Activated CD8-positive, alpha-beta memory T cell treated with anti-CD3 and anti-CD28 coated beads for 36 hours (primary cell): ENCODE data around the gene OR51T1. TPM values are rescaled to one million over a fixed set of nuclear protein-coding genes. Genes with fewer than 3 reads are reported as not detected.
"Not testable (repeated sequence)": the region's sequence is repeated elsewhere in the genome, so short reads cannot be mapped to it uniquely, and the experiment has no call there.

ENCODE experiments used
- CTCF ChIA-PET: fragments of 350-600 bp; sonication (Branson Sonifier 250); formaldehyde crosslinking; loops from one replicate; lab custom pipeline; 2021; ENCODE audit warnings: antibody characterized with exemption; lab: Charles Lee
- POLR2A ChIA-PET: fragments of 350-600 bp; sonication (Branson Sonifier 250); formaldehyde crosslinking; loops from one replicate; lab custom pipeline; 2021; ENCODE audit warnings: antibody characterized with exemption; lab: Charles Lee
- total RNA-seq, 2 experiments: library from RNA; stranded (reverse); gene quantifications; one replicate each; pipeline ENCODE4 v1.2.3, GENCODE V29; 2021

The OR51T1 gene
- not detected for total RNA-seq

GRCh38 chr11:4881860-4882500 is at the start of gene OR51T1:
TSS of gene OR51T1 (plus strand) at chr11:4881900. CDS start at chr11:4881900, 0 bp downstream.
- ChIA-PET POLR2A (no interaction called here), CTCF (no interaction called here)

- CTCF ChIA-PET = no interaction called here
- POLR2A ChIA-PET = no interaction called here
Observed at GRCh38 chr11:4839851-4840549, 41.7 kb upstream of the OR51T1 start.

- POLR2A ChIA-PET = no interaction called here
Observed at GRCh38 chr11:4848908-4849532, 32.7 kb upstream of the OR51T1 start, which contains the start of gene OR51S1. TSS of gene OR51S1 (minus strand) at chr11:4849208. CDS start at chr11:4849208, 0 bp downstream.

GRCh38 chr11:4851033-4851432 is 30.7 kb upstream of the OR51T1 start:
- CTCF ChIA-PET = no interaction called here
- POLR2A ChIA-PET = no interaction called here

More at GRCh38 chr11:4848908-4849532, 32.7 kb upstream of the OR51T1 start, which contains the start of gene OR51S1:
- CTCF ChIA-PET = no interaction called here

GRCh38 chr11:4854286-4854685 is 27.4 kb upstream of the OR51T1 start:
- POLR2A ChIA-PET, CTCF ChIA-PET: not testable (repeated sequence)

GRCh38 chr11:4862447-4863236 is 19.1 kb upstream of the OR51T1 start:
- ChIA-PET POLR2A (no interaction called here), CTCF (no interaction called here)

- ChIA-PET POLR2A (no interaction called here), CTCF (no interaction called here)
Observed at GRCh38 chr11:4863876-4864275, 17.8 kb upstream of the OR51T1 start.

GRCh38 chr11:4865855-4866254 is 15.8 kb upstream of the OR51T1 start:
- POLR2A ChIA-PET = no interaction called here
- CTCF ChIA-PET = no interaction called here

- ChIA-PET CTCF (no interaction called here), POLR2A (no interaction called here)
Observed at GRCh38 chr11:4881188-4881587, 512 bp upstream of the OR51T1 start.

GRCh38 chr11:4882543-4882942 is 843 bp downstream of the OR51T1 start:
- POLR2A ChIA-PET = no interaction called here
- CTCF ChIA-PET = no interaction called here

- ChIA-PET CTCF (no interaction called here), POLR2A (no interaction called here)
Observed at GRCh38 chr11:4884361-4884760, 2.7 kb downstream of the OR51T1 start.

GRCh38 chr11:4886186-4886585 is 4.5 kb downstream of the OR51T1 start:
- POLR2A ChIA-PET = no interaction called here
- CTCF ChIA-PET = no interaction called here

- ChIA-PET CTCF (no interaction called here), POLR2A (no interaction called here)
Observed at GRCh38 chr11:4887591-4887990, 5.9 kb downstream of the OR51T1 start.

- POLR2A ChIA-PET = no interaction called here
- CTCF ChIA-PET = no interaction called here
Observed at GRCh38 chr11:4890279-4890678, 8.6 kb downstream of the OR51T1 start.

- POLR2A ChIA-PET = no interaction called here
Observed at GRCh38 chr11:4891996-4892640, 10.4 kb downstream of the OR51T1 start.

GRCh38 chr11:4903484-4903883 is 21.8 kb downstream of the OR51T1 start, which contains the start of gene OR51A7:
TSS of gene OR51A7 (plus strand) at chr11:4903783. CDS start at chr11:4907370, 3,587 bp downstream.
- ChIA-PET CTCF (no interaction called here), POLR2A (no interaction called here)

More at GRCh38 chr11:4891996-4892640, 10.4 kb downstream of the OR51T1 start:
- CTCF ChIA-PET = no interaction called here

GRCh38 chr11:4916581-4916980 is 34.9 kb downstream of the OR51T1 start:
- CTCF ChIA-PET = no interaction called here
- POLR2A ChIA-PET = no interaction called here

- POLR2A ChIA-PET = interaction anchor here (0.6 kb wide), 1 partner anchor 263 kb away, joined by 6 read pairs; no protein-coding TSS in a partner anchor
- CTCF ChIA-PET = no interaction called here
Observed at GRCh38 chr11:4919250-4919649, 37.5 kb downstream of the OR51T1 start, which contains the start of gene OR51G2. TSS of gene OR51G2 (minus strand) at chr11:4919350. CDS start at chr11:4915663, 3,687 bp downstream.

GRCh38 chr11:4921796-4922195 is 40.1 kb downstream of the OR51T1 start:
- POLR2A ChIA-PET = no interaction called here
- CTCF ChIA-PET = no interaction called here
